Measurements from ENCODE around the gene MAPK6.
A peak's percentile ranks its signal among the peaks of the same experiment; 100 is the strongest.

Gene MAPK6

GRCh38 chr15:52016316-52016715 is 2.7 kb upstream of the MAPK6 start:
- Histone ChIP-seq H3K27ac (peak overlapping the region in 1 of 11 experiments; percentile 4; a peak in 3 of 22 replicates), H3K4me1 (peaks cover 12 to 73% (median 32%) of the 10 kb centered on the region in 10 experiments), H3K4me2 (peak overlapping the region in 5 of 11 experiments; percentile 37 to 81 (median 60); a peak in 9 of 22 replicates), H3K4me3 (no peak overlapping the region), H3K36me3 (no peaks in the 10 kb centered on the region), H3K9me3 (replicated peaks in 1 of 11) (no peaks in the 10 kb centered on the region), H3K27me3 (no peaks in the 10 kb centered on the region), H4K20me1 (peaks cover 0 to 18% (median 13%) of the 10 kb centered on the region in 11 experiments; a peak in 14 of 22 replicates), H3K9ac (no peak overlapping the region; a peak in 2 of 22 replicates)
- no peak for TF ChIP-seq Cebpa-rat (IDR thresholded peaks at IDR 0.05)

- peak overlapping the region in 8 of 10 experiments; percentile 64 to 91 (median 80); a peak in 12 of 20 replicates for H3K4me3 ChIP-seq
- TF ChIP-seq Cebpa-rat (IDR thresholded peaks at IDR 0.05) = no peak
- H3K4me2 ChIP-seq = peak overlapping the region; percentile 68 to 92 (median 83)
- peak overlapping the region in 7 of 11 experiments; percentile 95 to 100 (median 100); a peak in 10 of 22 replicates for H3K9ac ChIP-seq
- peak overlapping the region in 10 of 11 experiments; percentile 95 to 100 (median 98); a peak in 15 of 22 replicates for H3K27ac ChIP-seq
- no peaks in the 10 kb centered on the region for H3K27me3 ChIP-seq
- peaks cover 13 to 38% (median 32%) of the 10 kb centered on the region in 11 experiments; a peak in 20 of 22 replicates for H4K20me1 ChIP-seq
- H3K36me3 ChIP-seq = peaks cover 0 to 1% (median 0%) of the 10 kb centered on the region in 11 experiments; a peak in 2 of 22 replicates
- 0 out of 22 replicates have a peak, but pooled peaks cover 0 to under 1% (median 0%) of the 10 kb centered on the region in 11 experiments for H3K9me3 ChIP-seq (replicated peaks in 1 of 11)
- peaks cover 30 to 76% (median 45%) of the 10 kb centered on the region in 10 experiments for H3K4me1 ChIP-seq
Measured at GRCh38 chr15:52018244-52018643, 775 bp upstream of the MAPK6 start.

- Histone ChIP-seq H3K27me3 (no peaks in the 10 kb centered on the region), H3K9ac (peak overlapping the region; percentile 93 to 100 (median 98)), H3K4me3 (peak overlapping the region; percentile 64 to 95 (median 81)), H3K9me3 (replicated peaks in 1 of 11) (peaks cover 0 to 10% (median under 1%) of the 10 kb centered on the region in 11 experiments; a peak in 7 of 22 replicates), H3K36me3 (peaks cover 0 to 15% (median 7%) of the 10 kb centered on the region in 11 experiments; a peak in 13 of 22 replicates), H3K4me2 (peak overlapping the region; percentile 75 to 93 (median 84)), H3K27ac (peak overlapping the region; percentile 95 to 100 (median 98)), H4K20me1 (peaks cover 25 to 51% (median 46%) of the 10 kb centered on the region in 11 experiments; a peak in 20 of 22 replicates), H3K4me1 (peaks cover 30 to 68% (median 39%) of the 10 kb centered on the region in 10 experiments)
- no peak for TF ChIP-seq Cebpa-rat (IDR thresholded peaks at IDR 0.05)
Measured at GRCh38 chr15:52019394-52020220, 588 bp downstream of the MAPK6 start.

- peaks cover 32 to 60% (median 54%) of the 10 kb centered on the region in 11 experiments; a peak in 21 of 22 replicates for H4K20me1 ChIP-seq
- H3K36me3 ChIP-seq = peaks cover 0 to 19% (median 13%) of the 10 kb centered on the region in 11 experiments; a peak in 14 of 22 replicates
- no peak for TF ChIP-seq Cebpa-rat (IDR thresholded peaks at IDR 0.05)
- H3K4me1 ChIP-seq = peaks cover 30 to 59% (median 39%) of the 10 kb centered on the region in 10 experiments
- no peaks in the 10 kb centered on the region for H3K27me3 ChIP-seq
- H3K4me3 ChIP-seq = peak overlapping the region; percentile 64 to 95 (median 81)
- peaks cover 0 to 18% (median 4%) of the 10 kb centered on the region in 11 experiments; a peak in 8 of 22 replicates for H3K9me3 ChIP-seq (replicated peaks in 1 of 11)
- peak overlapping the region; percentile 93 to 100 (median 98) for H3K9ac ChIP-seq
- peak overlapping the region; percentile 95 to 100 (median 98) for H3K27ac ChIP-seq
- H3K4me2 ChIP-seq = peak overlapping the region; percentile 75 to 93 (median 84)
Measured at GRCh38 chr15:52020221-52021085, 1.4 kb downstream of the MAPK6 start.

GRCh38 chr15:52021128-52021671 is 2.2 kb downstream of the MAPK6 start:
- TF ChIP-seq Cebpa-rat (IDR thresholded peaks at IDR 0.05) = 0 out of 22 replicates have a peak, but pooled peaks of 1 of the 11 experiments have one; percentile 40
- peaks cover 0 to 18% (median 4%) of the 10 kb centered on the region in 11 experiments; a peak in 8 of 22 replicates for H3K9me3 ChIP-seq (replicated peaks in 1 of 11)
- H3K27ac ChIP-seq = peak overlapping the region; percentile 95 to 100 (median 98); a peak in 20 of 22 replicates
- H3K4me1 ChIP-seq = peaks cover 30 to 52% (median 38%) of the 10 kb centered on the region in 10 experiments
- H4K20me1 ChIP-seq = peaks cover 38 to 67% (median 62%) of the 10 kb centered on the region in 11 experiments; a peak in 21 of 22 replicates
- H3K36me3 ChIP-seq = peaks cover 0 to 23% (median 15%) of the 10 kb centered on the region in 11 experiments; a peak in 14 of 22 replicates
- peak overlapping the region; percentile 75 to 93 (median 84); a peak in 21 of 22 replicates for H3K4me2 ChIP-seq
- no peaks in the 10 kb centered on the region for H3K27me3 ChIP-seq
- H3K4me3 ChIP-seq = peak overlapping the region; percentile 64 to 95 (median 81); a peak in 18 of 20 replicates
- peak overlapping the region; percentile 93 to 100 (median 98); a peak in 19 of 22 replicates for H3K9ac ChIP-seq

GRCh38 chr15:52021892-52022540 is 3.0 kb downstream of the MAPK6 start:
- TF ChIP-seq Cebpa-rat (IDR thresholded peaks at IDR 0.05) = no peak
- peak overlapping the region; percentile 63 to 93 (median 83) for H3K4me2 ChIP-seq
- H3K9ac ChIP-seq = peak overlapping the region in 10 of 11 experiments; percentile 28 to 100 (median 49); a peak in 19 of 22 replicates
- peaks cover 47 to 75% (median 70%) of the 10 kb centered on the region in 11 experiments; a peak in 21 of 22 replicates for H4K20me1 ChIP-seq
- H3K36me3 ChIP-seq = peaks cover 0 to 26% (median 16%) of the 10 kb centered on the region in 11 experiments; a peak in 14 of 22 replicates
- peaks cover 0 to 18% (median 4%) of the 10 kb centered on the region in 11 experiments; a peak in 8 of 22 replicates for H3K9me3 ChIP-seq (replicated peaks in 1 of 11)
- peak overlapping the region in 7 of 11 experiments; percentile 9 to 100 (median 97); a peak in 11 of 22 replicates for H3K27ac ChIP-seq
- peak overlapping the region in 4 of 10 experiments; percentile 42 to 72 (median 56); a peak in 7 of 20 replicates for H3K4me3 ChIP-seq
- H3K27me3 ChIP-seq = no peaks in the 10 kb centered on the region
- H3K4me1 ChIP-seq = peaks cover 22 to 44% (median 37%) of the 10 kb centered on the region in 10 experiments

Measured in BLaER1 treated with 17β-estradiol and CSF1 and Interleukin-3, amounts not matched to agents 10 nM and 100 nM (cell line).